ENCODE measurements around the gene FCAMR.

Gene FCAMR

DNA sequence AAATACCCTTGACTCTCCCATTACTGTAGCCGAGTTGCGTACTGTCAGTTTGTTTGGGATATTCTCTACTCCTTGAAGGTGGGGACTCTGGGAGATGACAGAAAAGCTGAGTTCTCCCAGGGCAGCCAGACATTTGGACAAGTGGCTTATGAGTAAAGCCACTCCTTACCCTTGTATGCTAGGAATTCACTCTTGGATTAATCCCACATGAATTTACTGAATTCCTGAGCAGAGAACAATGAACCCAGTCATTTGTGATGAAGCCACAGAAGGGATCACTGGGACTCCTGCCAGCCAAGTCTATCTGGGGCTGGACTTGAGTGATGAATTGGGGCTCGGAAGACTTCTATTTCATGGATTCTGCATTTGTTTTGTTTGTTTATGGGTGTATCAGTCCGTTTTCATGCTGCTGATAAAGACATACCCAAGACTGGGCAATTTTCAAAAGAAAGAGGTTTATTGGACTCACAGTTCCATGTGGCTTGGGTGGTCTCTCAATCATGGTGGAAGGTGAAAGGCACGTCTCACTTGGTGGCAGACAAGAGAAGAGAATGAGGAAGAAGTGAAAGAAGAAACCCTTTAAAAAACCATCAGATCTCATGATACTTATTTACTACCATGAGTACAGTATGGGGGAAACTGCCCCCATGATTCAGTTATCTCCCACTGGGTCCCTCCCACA lies 37.2 kb upstream of the FCAMR start:
- H3K4me1 ChIP-seq (ENCODE audit: control insufficient read depth, insufficient read depth, low read length): peaks cover 91% of the 10 kb centered on the region
- H3K27me3 ChIP-seq (ENCODE audit: control insufficient read depth, insufficient read depth, low read length): no peaks in the 10 kb centered on the region
- no peaks in the 10 kb centered on the region for H3K36me3 ChIP-seq (ENCODE audit: control insufficient read depth, insufficient read depth, low read length)

DNA sequence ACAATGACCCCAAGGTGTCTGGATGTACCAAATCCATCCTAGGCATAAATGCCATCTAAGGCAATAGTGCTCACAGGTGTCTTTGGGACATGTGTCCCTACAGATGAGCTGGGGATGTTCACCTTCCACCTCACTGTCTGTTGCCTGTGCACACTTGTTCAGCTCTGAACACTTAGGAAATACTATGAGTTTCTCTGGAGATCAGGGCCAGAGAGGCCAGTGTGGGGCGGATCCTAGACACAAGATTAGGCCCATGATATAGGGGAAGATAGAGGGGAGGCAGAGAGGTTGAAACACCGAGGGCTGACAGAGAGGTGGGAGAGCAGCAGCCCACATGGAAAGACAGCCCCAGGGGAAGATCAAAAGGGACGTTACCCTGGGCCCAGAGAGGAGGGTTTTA lies 36.7 kb upstream of the FCAMR start:
- Histone ChIP-seq H3K27me3 (ENCODE audit: control insufficient read depth, insufficient read depth, low read length) (no peaks in the 10 kb centered on the region), H3K4me1 (ENCODE audit: control insufficient read depth, insufficient read depth, low read length) (peaks cover 95% of the 10 kb centered on the region), H3K9ac (ENCODE audit: low read length) (no peak overlapping the region), H3K36me3 (ENCODE audit: control insufficient read depth, insufficient read depth, low read length) (no peaks in the 10 kb centered on the region), H3K4me3 (ENCODE audit: low read length) (no peak overlapping the region), H3K9me3 (ENCODE audit: control insufficient read depth, low read length) (no peaks in the 10 kb centered on the region)

More for the DNA sequence above, 37.2 kb upstream of the FCAMR start:
- Histone ChIP-seq H3K9me3 (ENCODE audit: control insufficient read depth, low read length) (no peaks in the 10 kb centered on the region), H3K9ac (ENCODE audit: low read length) (no peak overlapping the region), H3K4me3 (ENCODE audit: low read length) (no peak overlapping the region)

DNA sequence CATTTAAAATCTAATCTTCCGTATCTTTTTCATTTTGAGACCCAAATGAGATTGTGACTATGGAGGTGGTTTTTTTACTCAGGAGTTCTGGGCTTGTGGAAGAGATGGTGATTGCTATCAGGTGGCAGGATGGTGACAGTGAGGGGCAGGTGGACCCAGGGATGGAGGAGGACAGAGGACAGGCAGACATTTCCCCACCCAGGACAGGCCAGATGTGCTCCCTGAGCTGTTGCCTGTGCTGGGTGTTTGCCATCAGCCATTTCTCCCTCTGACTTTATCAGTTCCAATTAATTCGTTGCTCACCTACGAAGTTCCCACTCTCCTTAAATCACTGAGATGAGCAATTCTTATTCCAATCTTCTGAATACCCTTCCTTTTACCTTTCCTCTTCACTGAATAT lies 35.8 kb upstream of the FCAMR start:
- peaks cover 95% of the 10 kb centered on the region for H3K4me1 ChIP-seq (ENCODE audit: control insufficient read depth, insufficient read depth, low read length)

DNA sequence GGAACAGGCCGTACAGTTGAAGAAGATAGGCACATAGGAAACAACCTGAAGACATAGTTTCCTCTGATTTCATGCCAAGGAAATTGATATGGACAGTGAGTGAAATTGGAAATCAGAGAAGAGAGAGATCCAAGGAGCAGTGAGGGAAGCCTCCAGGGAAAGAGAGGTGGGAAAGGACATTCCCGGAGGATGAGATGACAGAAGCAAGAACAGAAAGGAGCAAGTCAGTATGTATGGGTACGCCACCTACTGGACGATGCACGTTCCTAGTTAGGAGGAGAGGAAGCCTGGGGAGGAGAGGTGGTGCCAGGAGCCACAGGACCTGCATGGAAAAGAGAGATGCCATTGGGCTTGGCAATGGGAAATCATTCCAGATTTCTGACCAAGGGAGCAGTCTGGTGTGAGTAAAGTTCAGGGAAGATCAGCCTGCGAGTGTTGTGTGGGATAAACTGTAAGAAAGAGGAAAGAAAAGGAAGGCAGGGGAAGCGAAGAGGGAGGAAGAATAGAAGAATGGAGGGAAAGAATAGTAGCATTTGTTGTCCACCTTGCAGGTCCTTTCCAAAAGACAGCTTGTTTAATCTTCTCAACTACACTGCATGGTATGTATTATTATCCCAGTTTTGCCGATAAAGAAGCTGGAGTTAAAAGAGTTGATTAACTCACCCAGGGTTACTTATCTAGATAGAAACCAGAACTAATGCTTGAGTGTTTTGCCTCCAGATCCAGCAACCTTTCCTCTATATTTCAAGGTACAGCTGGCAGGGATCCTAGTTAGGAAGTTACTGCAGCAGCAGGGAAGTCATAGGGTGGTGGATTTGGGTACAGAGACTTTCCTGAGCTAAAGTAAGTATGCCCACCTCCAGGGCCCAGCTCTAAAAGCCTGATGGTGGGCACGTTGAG lies 34.9 kb upstream of the FCAMR start:
- H3K9me3 ChIP-seq (ENCODE audit: control insufficient read depth, low read length): no peaks in the 10 kb centered on the region
- no peaks in the 10 kb centered on the region for H3K27me3 ChIP-seq (ENCODE audit: control insufficient read depth, insufficient read depth, low read length)
- peak overlapping the region; percentile 60 for H3K9ac ChIP-seq (ENCODE audit: low read length)
- peaks cover 89% of the 10 kb centered on the region for H3K4me1 ChIP-seq (ENCODE audit: control insufficient read depth, insufficient read depth, low read length)
- H3K36me3 ChIP-seq (ENCODE audit: control insufficient read depth, insufficient read depth, low read length): no peaks in the 10 kb centered on the region
- H3K4me3 ChIP-seq (ENCODE audit: low read length): no peak overlapping the region

More for the DNA sequence above, 35.8 kb upstream of the FCAMR start:
- H3K36me3 ChIP-seq (ENCODE audit: control insufficient read depth, insufficient read depth, low read length): no peaks in the 10 kb centered on the region
- peak overlapping the region; percentile 60 for H3K9ac ChIP-seq (ENCODE audit: low read length)
- no peaks in the 10 kb centered on the region for H3K9me3 ChIP-seq (ENCODE audit: control insufficient read depth, low read length)
- H3K27me3 ChIP-seq (ENCODE audit: control insufficient read depth, insufficient read depth, low read length): no peaks in the 10 kb centered on the region
- H3K4me3 ChIP-seq (ENCODE audit: low read length): no peak overlapping the region

DNA sequence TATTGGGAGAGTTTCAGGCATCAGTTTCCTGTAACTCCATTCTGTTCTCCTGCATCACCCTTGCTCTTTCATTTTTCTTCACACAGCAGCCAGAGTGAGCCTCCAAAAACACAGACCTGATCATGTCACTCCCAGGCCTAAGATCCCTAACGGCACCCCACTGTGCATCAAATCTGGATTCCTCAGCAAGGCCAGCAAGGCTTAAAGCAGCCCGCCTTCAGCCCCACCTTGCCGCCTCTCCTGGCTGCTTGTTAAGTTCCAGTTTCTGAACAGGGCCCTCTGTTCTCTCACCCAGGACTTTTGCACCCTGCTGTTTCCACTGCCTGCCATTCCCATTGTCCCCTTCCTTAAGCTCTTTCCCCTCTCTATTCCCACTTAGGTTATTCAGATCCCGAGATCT lies 33.0 kb upstream of the FCAMR start:
- H3K9ac ChIP-seq (ENCODE audit: low read length): peak overlapping the region; percentile 16
- no peak overlapping the region for H3K4me3 ChIP-seq (ENCODE audit: low read length)
- no peaks in the 10 kb centered on the region for H3K36me3 ChIP-seq (ENCODE audit: control insufficient read depth, insufficient read depth, low read length)
- peaks cover 70% of the 10 kb centered on the region for H3K4me1 ChIP-seq (ENCODE audit: control insufficient read depth, insufficient read depth, low read length)
- no peaks in the 10 kb centered on the region for H3K27me3 ChIP-seq (ENCODE audit: control insufficient read depth, insufficient read depth, low read length)
- no peaks in the 10 kb centered on the region for H3K9me3 ChIP-seq (ENCODE audit: control insufficient read depth, low read length)

DNA sequence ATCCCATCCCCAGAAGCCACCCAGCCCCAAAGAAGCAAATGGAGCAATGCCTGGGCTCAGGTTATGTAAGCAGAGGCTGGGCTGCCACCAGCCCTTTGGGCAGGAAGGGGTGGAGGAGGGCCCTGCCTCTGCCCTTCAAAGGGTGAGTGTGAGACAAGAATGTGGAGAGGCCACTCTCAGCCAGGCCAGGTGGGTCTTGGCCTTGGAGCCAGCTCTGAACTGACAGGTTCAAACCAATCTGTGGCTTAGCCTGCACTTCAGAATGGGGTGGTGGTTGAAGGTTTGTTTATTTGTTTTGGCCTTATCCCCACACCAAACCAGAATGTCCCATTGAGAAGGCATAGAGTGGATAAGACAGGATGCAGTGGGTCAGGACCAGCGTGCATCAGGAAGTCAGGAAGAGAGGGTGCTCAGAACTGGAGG lies 32.5 kb upstream of the FCAMR start:
- Histone ChIP-seq H3K9me3 (ENCODE audit: control insufficient read depth, low read length) (no peaks in the 10 kb centered on the region), H3K4me1 (ENCODE audit: control insufficient read depth, insufficient read depth, low read length) (peaks cover 65% of the 10 kb centered on the region), H3K4me3 (ENCODE audit: low read length) (no peak overlapping the region), H3K36me3 (ENCODE audit: control insufficient read depth, insufficient read depth, low read length) (no peaks in the 10 kb centered on the region), H3K27me3 (ENCODE audit: control insufficient read depth, insufficient read depth, low read length) (no peaks in the 10 kb centered on the region), H3K9ac (ENCODE audit: low read length) (no peak overlapping the region)

DNA sequence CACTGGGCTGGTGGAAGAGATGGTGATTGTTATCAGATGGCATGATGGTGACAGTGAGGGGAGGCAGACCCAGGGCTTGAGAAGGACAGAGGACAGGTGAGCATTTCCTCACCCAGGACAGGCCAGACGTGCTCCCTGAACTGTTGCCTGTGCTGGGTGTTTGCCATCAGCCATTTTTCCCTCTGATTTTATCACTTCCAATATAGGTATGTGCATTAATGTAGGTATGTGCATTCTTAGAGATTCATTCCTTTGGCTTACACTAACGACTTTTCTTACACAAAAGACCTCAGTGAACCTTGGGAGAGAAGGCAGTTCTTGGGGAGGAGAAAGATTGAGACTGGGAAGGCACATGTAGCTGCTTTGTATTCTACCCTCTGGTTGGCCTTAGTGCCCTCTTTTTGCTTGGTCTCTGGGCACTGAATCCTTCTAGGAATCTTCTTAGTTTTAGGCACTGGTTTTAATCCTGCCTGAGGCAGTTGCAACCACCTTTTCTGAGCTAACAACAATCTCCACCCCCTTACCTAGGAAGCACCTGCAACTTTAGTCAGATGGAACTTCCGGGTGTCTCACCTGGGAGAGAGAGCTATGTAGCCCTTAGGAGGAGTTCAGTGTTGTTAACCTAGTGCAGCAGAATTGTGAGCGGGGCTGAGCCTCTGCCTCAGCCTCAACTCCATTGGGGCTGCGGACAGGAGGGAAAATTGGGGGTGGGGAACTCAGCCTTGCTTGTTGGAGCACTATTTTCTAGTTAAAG lies 31.4 kb upstream of the FCAMR start:
- no peaks in the 10 kb centered on the region for H3K36me3 ChIP-seq (ENCODE audit: control insufficient read depth, insufficient read depth, low read length)
- no peaks in the 10 kb centered on the region for H3K27me3 ChIP-seq (ENCODE audit: control insufficient read depth, insufficient read depth, low read length)
- no peak overlapping the region for H3K9ac ChIP-seq (ENCODE audit: low read length)
- H3K4me1 ChIP-seq (ENCODE audit: control insufficient read depth, insufficient read depth, low read length): peaks cover 54% of the 10 kb centered on the region
- no peaks in the 10 kb centered on the region for H3K9me3 ChIP-seq (ENCODE audit: control insufficient read depth, low read length)
- H3K4me3 ChIP-seq (ENCODE audit: low read length): no peak overlapping the region

DNA sequence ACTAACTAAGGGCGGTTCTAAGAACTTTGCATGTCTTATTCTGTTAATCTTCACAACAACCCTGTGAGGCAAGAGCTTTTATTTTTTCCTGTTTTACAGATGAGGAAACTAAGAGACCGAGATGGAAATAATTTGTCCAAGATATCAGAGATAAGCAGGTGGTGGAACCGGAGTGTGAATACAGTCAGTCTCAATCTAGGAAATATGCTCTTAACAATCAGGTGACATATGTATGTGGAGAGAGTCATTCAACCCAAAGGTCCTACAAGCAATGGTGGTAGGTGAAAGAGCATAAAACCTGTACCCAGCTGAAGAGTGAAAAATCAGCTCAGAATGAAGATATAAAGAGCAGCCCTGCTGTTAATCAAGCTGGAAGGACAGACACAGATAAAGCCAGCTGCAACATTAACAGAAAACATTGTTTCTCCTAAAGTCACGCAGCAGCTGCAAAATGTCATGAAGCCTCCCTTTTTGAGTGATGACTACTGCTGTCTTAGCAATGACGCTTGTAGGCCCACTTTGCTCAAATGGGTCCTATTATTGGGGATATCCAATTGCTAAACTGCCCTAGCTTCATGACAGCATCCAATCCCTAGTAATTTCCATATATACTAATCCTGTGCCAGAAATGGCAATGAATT lies 30.5 kb upstream of the FCAMR start:
- H3K4me1 ChIP-seq (ENCODE audit: control insufficient read depth, insufficient read depth, low read length): peaks cover 45% of the 10 kb centered on the region
- H3K4me3 ChIP-seq (ENCODE audit: low read length): no peak overlapping the region

DNA sequence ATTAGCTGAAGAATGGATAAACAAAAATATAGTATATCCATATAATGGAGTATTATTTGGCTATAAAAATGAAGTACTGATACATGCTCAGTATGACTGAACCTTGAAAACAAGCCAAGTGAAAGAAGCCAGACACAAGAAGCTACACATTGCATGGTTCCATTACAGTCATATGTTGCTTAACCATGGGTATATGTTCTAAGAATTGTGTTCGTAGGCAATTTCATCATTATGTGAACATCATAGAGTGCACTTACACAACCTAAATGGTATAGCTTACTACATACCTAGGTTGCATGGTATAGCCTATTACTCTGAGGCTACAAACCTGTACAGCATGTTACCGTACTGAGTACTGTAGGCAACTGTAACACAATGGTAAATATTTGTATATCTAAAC lies 28.6 kb upstream of the FCAMR start:
- Histone ChIP-seq H3K27me3 (ENCODE audit: control insufficient read depth, insufficient read depth, low read length) (no peaks in the 10 kb centered on the region), H3K36me3 (ENCODE audit: control insufficient read depth, insufficient read depth, low read length) (no peaks in the 10 kb centered on the region), H3K9me3 (ENCODE audit: control insufficient read depth, low read length) (no peaks in the 10 kb centered on the region), H3K4me1 (ENCODE audit: control insufficient read depth, insufficient read depth, low read length) (peaks cover 28% of the 10 kb centered on the region), H3K9ac (ENCODE audit: low read length) (no peak overlapping the region), H3K4me3 (ENCODE audit: low read length) (no peak overlapping the region)

More for the DNA sequence above, 30.5 kb upstream of the FCAMR start:
- H3K9me3 ChIP-seq (ENCODE audit: control insufficient read depth, low read length): no peaks in the 10 kb centered on the region
- no peaks in the 10 kb centered on the region for H3K27me3 ChIP-seq (ENCODE audit: control insufficient read depth, insufficient read depth, low read length)
- no peak overlapping the region for H3K9ac ChIP-seq (ENCODE audit: low read length)
- H3K36me3 ChIP-seq (ENCODE audit: control insufficient read depth, insufficient read depth, low read length): no peaks in the 10 kb centered on the region

DNA sequence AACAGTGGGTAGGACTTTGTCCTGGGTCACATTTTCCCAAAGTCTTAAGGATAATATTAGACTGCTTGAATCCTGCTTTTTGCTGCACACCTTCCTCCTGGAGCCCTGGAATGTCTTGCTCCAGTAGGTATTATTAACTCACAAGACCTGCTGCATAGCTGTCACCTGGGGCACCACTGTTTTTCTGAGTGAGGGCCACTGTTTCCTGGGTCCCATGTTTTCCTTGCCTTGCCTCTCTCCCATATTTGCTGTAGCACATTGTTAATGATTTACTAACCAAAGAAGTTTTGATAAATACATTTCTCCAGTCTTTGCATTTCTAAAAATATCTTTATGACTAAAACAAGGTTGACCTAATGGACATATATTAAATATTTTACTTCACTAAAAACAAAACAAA lies 22.5 kb upstream of the FCAMR start:
- Histone ChIP-seq H3K27me3 (ENCODE audit: control insufficient read depth, insufficient read depth, low read length) (no peaks in the 10 kb centered on the region), H3K9me3 (ENCODE audit: control insufficient read depth, low read length) (no peaks in the 10 kb centered on the region), H3K4me1 (ENCODE audit: control insufficient read depth, insufficient read depth, low read length) (peaks cover 11% of the 10 kb centered on the region), H3K36me3 (ENCODE audit: control insufficient read depth, insufficient read depth, low read length) (no peaks in the 10 kb centered on the region), H3K9ac (ENCODE audit: low read length) (no peak overlapping the region), H3K4me3 (ENCODE audit: low read length) (no peak overlapping the region)

DNA sequence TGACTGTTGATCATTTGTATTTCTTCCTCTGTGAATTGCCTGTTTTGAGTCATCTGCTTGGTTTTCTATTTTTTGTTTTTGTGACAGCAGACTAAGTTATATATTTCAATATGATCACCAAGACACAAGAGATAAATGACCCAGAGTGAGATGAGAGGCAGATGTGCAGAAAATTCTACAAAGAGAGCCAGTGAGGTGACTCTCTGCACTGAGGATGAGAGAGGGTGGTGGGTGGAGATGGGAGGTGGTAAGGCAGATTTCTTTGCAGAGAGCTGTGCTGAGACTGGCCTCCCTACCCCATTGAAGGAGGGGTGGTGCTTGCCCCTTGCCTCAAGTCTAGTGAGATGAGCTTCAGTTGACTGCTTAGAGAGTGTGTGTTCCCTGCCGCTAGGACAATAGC lies 17.6 kb upstream of the FCAMR start:
- no peaks in the 10 kb centered on the region for H3K36me3 ChIP-seq (ENCODE audit: control insufficient read depth, insufficient read depth, low read length)
- no peak overlapping the region for H3K4me3 ChIP-seq (ENCODE audit: low read length)
- H3K9ac ChIP-seq (ENCODE audit: low read length): no peak overlapping the region
- H3K27me3 ChIP-seq (ENCODE audit: control insufficient read depth, insufficient read depth, low read length): no peaks in the 10 kb centered on the region
- H3K4me1 ChIP-seq (ENCODE audit: control insufficient read depth, insufficient read depth, low read length): peaks cover 16% of the 10 kb centered on the region
- H3K9me3 ChIP-seq (ENCODE audit: control insufficient read depth, low read length): no peaks in the 10 kb centered on the region
